Upper lobe of right lung (tissue), 1 donor: ENCODE results near the gene C11orf98. TPM values are rescaled to one million over a fixed set of nuclear protein-coding genes. Genes with fewer than 3 reads are reported as not detected.
"Not testable (repeated sequence)": the region's sequence is repeated elsewhere in the genome, so short reads cannot be mapped to it uniquely, and the experiment has no call there.

Experiments used
- ATAC-seq: fragments of 200-7000 bp; cut with Tn5 transposase; one replicate; pipeline ENCODE4 v1.9.1; 2020; ENCODE audit warnings: mild to moderate bottlenecking, moderate library complexity
- DNase-seq: peaks from one replicate; pipeline ENCODE4 v3.0.0-alpha.2; 2020
- H3K27ac ChIP-seq: fragments of 200-600 bp; one replicate; pipeline ENCODE4 v1.8.0; 2022
- H3K27me3 ChIP-seq: fragments of 200-600 bp; one replicate; pipeline ENCODE4 v1.8.0; 2022; ENCODE audit warnings: mild to moderate bottlenecking
- H3K36me3 ChIP-seq: fragments of 200-600 bp; one replicate; pipeline ENCODE4 v1.8.0; 2022
- H3K4me1 ChIP-seq: fragments of 200-600 bp; one replicate; pipeline ENCODE4 v1.8.0; 2022
- H3K4me3 ChIP-seq: fragments of 200-600 bp; one replicate; pipeline ENCODE4 v1.8.0; 2022; ENCODE audit warnings: mild to moderate bottlenecking
- H3K9me3 ChIP-seq: fragments of 200-600 bp; one replicate; pipeline ENCODE4 v1.8.0; 2022
- CTCF ChIP-seq: fragments of 200-600 bp; IDR thresholded peaks from one replicate; pipeline ENCODE4 v1.8.0; 2022; ENCODE audit warnings: antibody characterized with exemption
- intact Hi-C: fragments of 100-400 bp; cut with DNase I; formaldehyde crosslinking; loops from one replicate; pipeline ENCODE4 v1.11.0; 2022
- total RNA-seq: library from RNA; stranded (reverse); fragmentation: NEBNext Ultra II Directional; extraction: Animal tissue kit (Norgen Biotek cat#: 25700); gene quantifications from one replicate; pipeline ENCODE4 v1.2.1, GENCODE V29; 2021
- donor health status: DM: no; HTN: yes; CAD: no; lungs with severe emphysema.

The C11orf98 gene
- total RNA-seq, 1 donor from 2014 or later, result 41.7 TPM

- intact Hi-C loops, result no loop called here
- no peak overlapping the region for H3K27ac ChIP-seq
- no peak for DNase-seq
- no peak for TF ChIP-seq CTCF
- no peaks in the 10 kb centered on the region for H3K9me3 ChIP-seq
- H3K4me1 ChIP-seq, result peaks cover under 1% of the 10 kb centered on the region
- no peaks in the 10 kb centered on the region for H3K27me3 ChIP-seq
- peaks cover 76% of the 10 kb centered on the region for H3K36me3 ChIP-seq
- ATAC-seq, result no peak
- H3K4me3 ChIP-seq, result no peak overlapping the region
Measured at GRCh38 chr11:62627713-62628112, 37.3 kb downstream of the C11orf98 start.

- peak overlapping the region; percentile 83 for H3K4me3 ChIP-seq
- H3K27me3 ChIP-seq, result no peaks in the 10 kb centered on the region
- DNase-seq, result no peak
- intact Hi-C loops, result no loop called here
- H3K27ac ChIP-seq, result peak overlapping the region; percentile 90
- H3K9me3 ChIP-seq, result no peaks in the 10 kb centered on the region
- H3K4me1 ChIP-seq, result peaks cover 18% of the 10 kb centered on the region
- no peak for TF ChIP-seq CTCF
- H3K36me3 ChIP-seq, result peaks cover 25% of the 10 kb centered on the region
- ATAC-seq, result no peak
Measured at GRCh38 chr11:62622476-62623089, 42.4 kb downstream of the C11orf98 start.

GRCh38 chr11:62621567-62622470 is 43.2 kb downstream of the C11orf98 start, which contains the start of gene B3GAT3:
TSS of gene B3GAT3 (minus strand) at chr11:62621986. CDS start at chr11:62621947, 39 bp downstream.
- H3K4me1 ChIP-seq, result peaks cover 18% of the 10 kb centered on the region
- peaks cover 23% of the 10 kb centered on the region for H3K36me3 ChIP-seq
- TF ChIP-seq CTCF, result no peak
- intact Hi-C loops, result no loop called here
- no peaks in the 10 kb centered on the region for H3K9me3 ChIP-seq
- ATAC-seq (peak; percentile 99), DNase-seq (peak; percentile 100)
- no peaks in the 10 kb centered on the region for H3K27me3 ChIP-seq
- H3K4me3 ChIP-seq, result peak within 1 kb of the TSS; percentile 83
- H3K27ac ChIP-seq, result peak within 1 kb of the TSS; percentile 90

- ATAC-seq (no peak), DNase-seq (no peak)
- Histone ChIP-seq H3K27me3 (no peaks in the 10 kb centered on the region), H3K4me1 (peaks cover 18% of the 10 kb centered on the region), H3K9me3 (no peaks in the 10 kb centered on the region), H3K27ac (peak overlapping the region; percentile 90), H3K36me3 (peaks cover 19% of the 10 kb centered on the region), H3K4me3 (peak overlapping the region; percentile 83)
- no peak for TF ChIP-seq CTCF
- intact Hi-C loops, result no loop called here
Measured at GRCh38 chr11:62621027-62621566, 43.9 kb downstream of the C11orf98 start.

GRCh38 chr11:62616957-62617356 is 48.1 kb downstream of the C11orf98 start:
- DNase-seq, ATAC-seq, H3K27ac ChIP-seq, H3K27me3 ChIP-seq, H3K4me3 ChIP-seq, intact Hi-C loops, H3K9me3 ChIP-seq: not testable (repeated sequence)
- Histone ChIP-seq H3K4me1 (peaks cover 17% of the 10 kb centered on the region), H3K36me3 (peaks cover 13% of the 10 kb centered on the region)

GRCh38 chr11:62615521-62615920 is 49.5 kb downstream of the C11orf98 start:
- H3K36me3 ChIP-seq, result peaks cover 15% of the 10 kb centered on the region
- intact Hi-C loops, result no loop called here
- no peak overlapping the region for H3K27ac ChIP-seq
- no peak for TF ChIP-seq CTCF
- H3K4me3 ChIP-seq, result no peak overlapping the region
- ATAC-seq (no peak), DNase-seq (no peak)
- H3K9me3 ChIP-seq, result no peaks in the 10 kb centered on the region
- H3K4me1 ChIP-seq, result peaks cover 24% of the 10 kb centered on the region
- no peaks in the 10 kb centered on the region for H3K27me3 ChIP-seq
